ENCODE results near the gene RGS12. TPM values are rescaled to one million over a fixed set of nuclear protein-coding genes. Genes with fewer than 3 reads are reported as not detected.

The RGS12 gene
- total RNA-seq, 1 donor from 2014 or later = 34.2 TPM

- H3K27me3 ChIP-seq (ENCODE audit: control insufficient read depth, insufficient read depth, low read length) = no peaks in the 10 kb centered on the region
- FAIRE-seq (no peak), DNase-seq (ENCODE audit: low read depth) (no peak)
- no peaks in the 10 kb centered on the region for H3K36me3 ChIP-seq (ENCODE audit: control insufficient read depth, insufficient read depth, low read length)
- no peak overlapping the region for H3K4me3 ChIP-seq (ENCODE audit: low read depth, low read length)
- no peak for TF ChIP-seq CTCF (IDR thresholded peaks at IDR 0.05; ENCODE audit: insufficient read depth, low read length, severe bottlenecking)
Measured at GRCh38 chr4:3336382-3337356, 43.8 kb downstream of the RGS12 start.

GRCh38 chr4:3337357-3337732, 44.5 kb downstream of the RGS12 start:
- H3K36me3 ChIP-seq (ENCODE audit: control insufficient read depth, insufficient read depth, low read length) = no peaks in the 10 kb centered on the region
- FAIRE-seq = no peak
- no peak overlapping the region for H3K4me3 ChIP-seq (ENCODE audit: low read depth, low read length)
- H3K27me3 ChIP-seq (ENCODE audit: control insufficient read depth, insufficient read depth, low read length) = no peaks in the 10 kb centered on the region
- TF ChIP-seq CTCF (IDR thresholded peaks at IDR 0.05; ENCODE audit: insufficient read depth, low read length, severe bottlenecking) = no peak
- DNase-seq (ENCODE audit: low read depth) = no peak

GRCh38 chr4:3337811-3338210, 45.0 kb downstream of the RGS12 start:
- no peak for DNase-seq (ENCODE audit: low read depth)
- no peak for FAIRE-seq
- no peaks in the 10 kb centered on the region for H3K27me3 ChIP-seq (ENCODE audit: control insufficient read depth, insufficient read depth, low read length)
- no peaks in the 10 kb centered on the region for H3K36me3 ChIP-seq (ENCODE audit: control insufficient read depth, insufficient read depth, low read length)
- TF ChIP-seq CTCF (IDR thresholded peaks at IDR 0.05; ENCODE audit: insufficient read depth, low read length, severe bottlenecking) = no peak
- H3K4me3 ChIP-seq (ENCODE audit: low read depth, low read length) = no peak overlapping the region

- no peak for FAIRE-seq
- TF ChIP-seq CTCF (IDR thresholded peaks at IDR 0.05; ENCODE audit: insufficient read depth, low read length, severe bottlenecking) = no peak
- Histone ChIP-seq H3K36me3 (ENCODE audit: control insufficient read depth, insufficient read depth, low read length) (no peaks in the 10 kb centered on the region), H3K4me3 (ENCODE audit: low read depth, low read length) (no peak overlapping the region), H3K27me3 (ENCODE audit: control insufficient read depth, insufficient read depth, low read length) (no peaks in the 10 kb centered on the region)
- no peak for DNase-seq (ENCODE audit: low read depth)
Measured at GRCh38 chr4:3338321-3338838, 45.6 kb downstream of the RGS12 start.

GRCh38 chr4:3338976-3339531, 46.2 kb downstream of the RGS12 start:
- H3K27me3 ChIP-seq (ENCODE audit: control insufficient read depth, insufficient read depth, low read length) = no peaks in the 10 kb centered on the region
- no peak for TF ChIP-seq CTCF (IDR thresholded peaks at IDR 0.05; ENCODE audit: insufficient read depth, low read length, severe bottlenecking)
- DNase-seq (ENCODE audit: low read depth) (no peak), FAIRE-seq (no peak)
- no peak overlapping the region for H3K4me3 ChIP-seq (ENCODE audit: low read depth, low read length)
- H3K36me3 ChIP-seq (ENCODE audit: control insufficient read depth, insufficient read depth, low read length) = no peaks in the 10 kb centered on the region

All from bronchial epithelial cell (primary cell).